CD14-positive monocyte (primary cell): ENCODE measurements around the gene DLK1. TPM values are rescaled to one million over a fixed set of nuclear protein-coding genes. Genes with fewer than 3 reads are reported as not detected.

Source experiments
- DNase-seq, 3 donors: peaks; one replicate each; pipeline ENCODE4 v3.0.0-alpha.2; 2011 to 2022
- H2AFZ ChIP-seq: 2 replicates; pipeline ENCODE4 v1.6.0; 2012; ENCODE audit warnings: mild to moderate bottlenecking, low read depth, low read length, inconsistent platforms; ENCODE audit not compliant: insufficient read depth, poor library complexity, severe bottlenecking
- H3K27ac ChIP-seq, 2 donors: 1 replicate in 1 of 2; 2 replicates in 1 of 2; pipeline ENCODE4 v1.5.1; 2012 to 2013; ENCODE audit warnings: low read length in 2 of 2, control low read depth in 1 of 2, inconsistent platforms in 1 of 2, low read depth in 1 of 2, mild to moderate bottlenecking in 1 of 2
- H3K27me3 ChIP-seq, 2 donors: one replicate each; pipeline versions ENCODE4 v1.6.0 to v1.6.1; 2011 to 2013; ENCODE audit warnings: low read length in 2 of 2; ENCODE audit not compliant: control insufficient read depth in 2 of 2, insufficient read depth in 2 of 2
- H3K36me3 ChIP-seq, 2 donors: replicated peaks in 1 of 2; 1 replicate in 1 of 2; 2 replicates in 1 of 2; pipeline versions ENCODE4 v1.5.1 to v1.6.1; 2012 to 2013; ENCODE audit warnings: low read length in 2 of 2, control low read depth in 1 of 2, inconsistent platforms in 1 of 2, mild to moderate bottlenecking in 1 of 2; ENCODE audit not compliant: insufficient read depth in 2 of 2, control insufficient read depth in 1 of 2
- H3K4me1 ChIP-seq, 2 donors: 1 replicate in 1 of 2; 2 replicates in 1 of 2; pipeline versions ENCODE4 v1.5.1 to v1.6.1; 2012 to 2013; ENCODE audit warnings: low read length in 2 of 2, control low read depth in 1 of 2, inconsistent platforms in 1 of 2, mild to moderate bottlenecking in 1 of 2, moderate library complexity in 1 of 2; ENCODE audit not compliant: insufficient read depth in 2 of 2, control insufficient read depth in 1 of 2
- H3K4me2 ChIP-seq: replicated peaks from 2 replicates; pipeline ENCODE3; 2012; ENCODE audit warnings: low read length, moderate library complexity, mild to moderate bottlenecking; ENCODE audit not compliant: poor library complexity, severe bottlenecking; ENCODE audit errors: extremely low read depth
- H3K4me3 ChIP-seq, 3 experiments: fragments of 200-600 bp in 1 of 3; sonication (generic) in 1 of 3; replicated peaks in 1 of 3; 1 replicate in 2 of 3; 2 replicates in 1 of 3; pipeline ENCODE4 v1.5.1; 2011 to 2013; ENCODE audit warnings: low read length in 3 of 3, mild to moderate bottlenecking in 3 of 3, control low read depth in 2 of 3, low read depth in 2 of 3, inconsistent platforms in 1 of 3, moderate library complexity in 1 of 3
- H3K79me2 ChIP-seq: 2 replicates; pipeline ENCODE4 v1.6.0; 2012; ENCODE audit warnings: mild to moderate bottlenecking, control low read depth, inconsistent platforms, low read length, moderate library complexity; ENCODE audit not compliant: insufficient read depth
- H3K9ac ChIP-seq: 2 replicates; pipeline ENCODE4 v1.6.0; 2017; ENCODE audit warnings: low read length, mild to moderate bottlenecking; ENCODE audit not compliant: insufficient read depth, poor library complexity, severe bottlenecking
- H3K9me3 ChIP-seq, 2 donors: replicated peaks in 1 of 2; 1 replicate in 1 of 2; 2 replicates in 1 of 2; pipeline versions ENCODE4 v1.5.1 to v1.6.1; 2012 to 2013; ENCODE audit warnings: low read length in 2 of 2, control low read depth in 1 of 2; ENCODE audit not compliant: control insufficient read depth in 1 of 2, insufficient read depth in 1 of 2
- H4K20me1 ChIP-seq: 2 replicates; pipeline ENCODE4 v1.6.0; 2012; ENCODE audit warnings: mild to moderate bottlenecking, low read length, control low read depth, moderate library complexity; ENCODE audit not compliant: insufficient read depth
- H3K27ac Mint-ChIP-seq, 7 donors: one replicate each; pipeline ENCODE4 v1.8.0; 2020; ENCODE audit warnings: mild to moderate bottlenecking in 7 of 7, mixed read lengths in 7 of 7, moderate library complexity in 6 of 7, inconsistent platforms in 2 of 7
- H3K27me3 Mint-ChIP-seq, 3 donors: one replicate each; pipeline ENCODE4 v1.8.0; 2021 to 2022; ENCODE audit warnings: low read depth in 3 of 3, mild to moderate bottlenecking in 3 of 3, mixed read lengths in 3 of 3, moderate library complexity in 3 of 3, inconsistent platforms in 1 of 3
- H3K36me3 Mint-ChIP-seq, 2 donors: one replicate each; pipeline ENCODE4 v1.8.0; 2020; ENCODE audit warnings: mixed read lengths in 2 of 2, inconsistent platforms in 1 of 2, mild to moderate bottlenecking in 1 of 2
- H3K4me1 Mint-ChIP-seq: one replicate; pipeline ENCODE4 v1.8.0; 2020; ENCODE audit warnings: mild to moderate bottlenecking, mixed read lengths
- H3K4me3 Mint-ChIP-seq, 2 donors: one replicate each; pipeline ENCODE4 v1.8.0; 2020; ENCODE audit warnings: mild to moderate bottlenecking in 2 of 2, mixed read lengths in 2 of 2, moderate library complexity in 1 of 2
- H3K9me3 Mint-ChIP-seq, 7 donors: one replicate each; pipeline ENCODE4 v1.8.0; 2020 to 2022; ENCODE audit warnings: mixed read lengths in 7 of 7, mild to moderate bottlenecking in 6 of 7, moderate library complexity in 6 of 7, inconsistent platforms in 2 of 7
- CTCF ChIP-seq: fragments of 200-600 bp; IDR thresholded peaks from one replicate; pipeline ENCODE4 v1.8.0; 2022; ENCODE audit warnings: antibody characterized with exemption, mild to moderate bottlenecking
- WGBS: methylation state at CpG from one replicate; pipeline ENCODE4 v1.1.5; 2013; ENCODE audit warnings: missing lambda C conversion rate; ENCODE audit not compliant: insufficient coverage; 5-methylcytosine and 5-hydroxymethylcytosine counted together
- intact Hi-C, 2 donors: fragments of 100-400 bp; cut with micrococcal nuclease; formaldehyde crosslinking; loops; one replicate each; pipeline versions ENCODE4 v1.15.0 to v1.15.1; 2023
- polyA plus RNA-seq, 3 donors: library from polyadenylated mRNA; depleted of rRNA in 1 of 3; unstranded in 2 of 3; stranded (reverse) in 1 of 3; fragments of 300-500 nt in 2 of 3; fragments of >200 nt in 1 of 3; fragmentation: Illumina TruSeq in 2 of 3; gene quantifications; 1 replicate in 2 of 3; 2 replicates in 1 of 3; pipeline ENCODE4 v1.2.3, GENCODE V29; 2012 to 2021

The DLK1 gene
- polyA plus RNA-seq, 3 donors: 0.04 TPM; not detected in 2

DNA sequence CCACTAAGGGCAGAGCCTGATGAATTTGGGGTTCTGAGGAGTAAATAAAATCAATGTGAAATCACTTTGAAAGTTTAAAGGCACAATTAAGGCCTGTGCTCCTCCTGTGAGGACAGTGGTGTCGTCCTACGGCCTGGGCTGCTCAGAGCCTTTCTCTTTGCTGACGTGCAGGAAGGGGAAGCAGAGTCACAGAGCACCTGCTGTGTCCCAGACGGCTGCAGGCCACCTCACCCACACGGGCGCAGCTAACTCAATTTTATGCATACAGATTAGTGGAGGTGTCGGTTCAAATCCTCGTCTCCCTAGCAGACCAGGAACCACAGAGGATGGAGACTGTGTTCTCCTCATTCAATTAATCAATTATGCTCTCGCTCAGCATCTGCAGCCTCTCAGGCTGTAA is 11.4 kb upstream of the DLK1 start:
- Histone ChIP-seq H3K27ac (no peak overlapping the region), H3K36me3 (no peaks in the 10 kb centered on the region), H2AFZ (no peak overlapping the region), H3K79me2 (no peaks in the 10 kb centered on the region), H3K4me1 (peaks cover 32 to 33% of the 10 kb centered on the region in 2 donors), H3K9me3 (no peaks in the 10 kb centered on the region), H3K9ac (no peak overlapping the region), H3K27me3 (no peaks in the 10 kb centered on the region), H3K4me2 (no peak overlapping the region), H3K4me3 (no peak overlapping the region), H4K20me1 (no peaks in the 10 kb centered on the region)
- H3K4me1 Mint-ChIP-seq: peaks cover 46% of the 10 kb centered on the region
- TF ChIP-seq CTCF: no peak
- H3K9me3 Mint-ChIP-seq: peaks cover 0 to 4% (median 0%) of the 10 kb centered on the region in 7 donors
- H3K4me3 Mint-ChIP-seq: no peak overlapping the region
- H3K36me3 Mint-ChIP-seq: no peaks in the 10 kb centered on the region
- 88% methylated on average over 3 of the region's 9 CpGs for WGBS
- intact Hi-C loops: no loop called here
- peaks cover 6 to 9% (median 8%) of the 10 kb centered on the region in 3 donors for H3K27me3 Mint-ChIP-seq
- no peak for DNase-seq
- no peak overlapping the region for H3K27ac Mint-ChIP-seq

- peaks cover 0 to 4% (median 0%) of the 10 kb centered on the region in 7 donors for H3K9me3 Mint-ChIP-seq
- H3K4me2 ChIP-seq: no peak overlapping the region
- no peaks in the 10 kb centered on the region for H3K9me3 ChIP-seq
- H2AFZ ChIP-seq: no peak overlapping the region
- no peak overlapping the region for H3K4me3 Mint-ChIP-seq
- H3K36me3 Mint-ChIP-seq: no peaks in the 10 kb centered on the region
- H3K4me3 ChIP-seq: no peak overlapping the region
- 100% methylated on average over 1 of the region's 2 CpGs for WGBS
- no peak overlapping the region for H3K27ac Mint-ChIP-seq
- H3K36me3 ChIP-seq: no peaks in the 10 kb centered on the region
- H4K20me1 ChIP-seq: no peaks in the 10 kb centered on the region
- no peak for DNase-seq
- H3K27ac ChIP-seq: no peak overlapping the region
- H3K9ac ChIP-seq: no peak overlapping the region
- no peak for TF ChIP-seq CTCF
- no peaks in the 10 kb centered on the region for H3K27me3 ChIP-seq
- peaks cover 6 to 9% (median 8%) of the 10 kb centered on the region in 3 donors for H3K27me3 Mint-ChIP-seq
- H3K4me1 Mint-ChIP-seq: peaks cover 41% of the 10 kb centered on the region
- no peaks in the 10 kb centered on the region for H3K79me2 ChIP-seq
- intact Hi-C loops: no loop called here
- peaks cover 27 to 28% of the 10 kb centered on the region in 2 donors for H3K4me1 ChIP-seq
Measured at GRCh38 chr14:100715803-100716202, 10.9 kb upstream of the DLK1 start.
